ENCODE results near the gene SEMA3B.

Gene SEMA3B

DNA sequence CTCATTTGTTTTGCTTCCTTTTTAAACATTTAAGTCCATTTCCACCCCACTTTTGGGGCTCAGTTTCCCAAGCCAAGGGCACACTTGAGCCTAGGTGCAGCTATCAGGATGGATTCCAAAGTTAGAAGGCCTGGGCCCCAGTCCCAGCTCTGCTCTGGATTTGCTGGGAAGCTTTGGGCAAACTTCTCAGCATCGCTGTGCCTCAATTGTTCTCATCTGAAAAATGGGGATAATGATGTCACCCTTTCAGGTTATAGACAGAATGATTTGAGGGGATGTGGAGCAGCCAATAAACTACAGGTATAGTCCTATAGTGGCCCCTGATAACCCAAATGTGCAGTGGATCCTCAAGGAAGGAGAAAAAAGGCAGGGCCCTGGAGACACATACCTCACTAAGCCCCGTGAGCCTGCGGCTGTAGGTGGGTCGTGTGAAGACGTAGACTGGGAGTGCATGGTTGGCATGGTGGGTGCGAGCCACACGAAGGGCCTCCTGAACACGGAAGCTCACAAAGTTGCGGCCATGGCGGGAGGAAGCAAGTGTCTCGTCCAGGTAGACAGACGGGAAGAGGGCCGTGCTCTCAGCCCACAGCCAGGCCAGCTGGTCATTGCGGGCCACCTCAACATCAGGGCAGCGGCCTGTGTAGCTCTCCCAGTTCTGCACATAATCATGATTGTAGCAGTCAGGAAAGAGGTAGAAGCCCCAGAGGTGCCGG lies 50.4 kb downstream of the SEMA3B start:
- DNase-seq, result no peak

DNA sequence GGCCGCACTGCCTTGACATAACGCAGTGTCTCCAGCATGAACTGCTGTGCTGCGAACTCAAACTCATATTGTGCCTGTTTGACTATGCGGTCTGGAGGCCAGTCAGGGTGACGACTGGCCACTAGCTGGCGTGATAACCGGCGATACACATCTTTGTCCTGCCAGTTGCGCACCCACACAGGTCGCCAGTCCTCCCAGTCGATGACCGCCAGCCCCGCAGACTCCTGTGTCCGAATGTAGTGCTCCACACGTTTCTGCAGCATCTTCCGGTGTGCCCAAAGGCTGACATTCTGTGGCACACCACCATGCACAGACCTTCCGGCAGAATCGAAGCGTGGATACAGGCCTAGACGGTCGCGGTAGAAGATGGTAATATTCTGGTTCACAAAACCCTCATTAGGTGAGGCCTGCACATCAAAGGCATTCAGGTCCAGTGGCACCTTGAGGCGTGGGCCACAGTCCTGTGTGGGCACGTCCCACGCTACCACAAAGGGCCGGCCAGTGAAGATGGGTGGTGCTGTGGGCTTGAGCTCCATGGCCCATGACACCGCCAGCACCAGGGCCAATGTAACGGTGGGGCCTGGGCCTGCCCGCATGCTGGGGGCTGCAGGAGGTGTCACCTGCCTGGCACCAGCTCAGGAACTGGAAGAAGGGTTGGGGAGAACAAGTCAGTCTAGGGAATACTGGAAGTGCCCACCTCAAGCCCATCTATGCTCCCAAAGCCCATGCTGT lies 51.1 kb downstream of the SEMA3B start:
- no peak for DNase-seq

DNA sequence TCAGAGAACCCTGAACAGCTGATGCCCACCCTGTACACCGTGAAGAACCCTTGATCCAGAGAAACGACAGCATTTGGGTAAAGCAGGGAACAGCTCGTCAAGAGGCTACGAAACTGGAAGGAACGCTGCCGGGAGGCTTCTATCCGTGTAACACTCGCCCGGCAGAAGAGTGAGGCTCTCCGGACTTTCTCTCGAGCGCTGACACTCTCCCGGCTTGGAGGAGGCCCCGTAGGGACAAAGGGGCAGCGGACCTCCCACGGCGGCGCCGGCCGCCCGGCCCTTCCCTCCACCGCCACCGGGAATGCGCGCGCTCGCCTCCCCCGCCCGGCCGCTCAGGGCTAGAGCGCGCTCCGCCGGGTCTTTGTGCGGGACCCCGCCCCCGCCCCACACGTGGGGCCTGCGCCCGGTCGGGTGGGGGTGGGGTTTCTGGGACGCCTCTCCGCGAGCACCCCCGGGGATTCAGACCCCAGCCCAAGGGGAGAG lies 51.9 kb downstream of the SEMA3B start:
- DNase-seq, result peak; percentile 44

DNA sequence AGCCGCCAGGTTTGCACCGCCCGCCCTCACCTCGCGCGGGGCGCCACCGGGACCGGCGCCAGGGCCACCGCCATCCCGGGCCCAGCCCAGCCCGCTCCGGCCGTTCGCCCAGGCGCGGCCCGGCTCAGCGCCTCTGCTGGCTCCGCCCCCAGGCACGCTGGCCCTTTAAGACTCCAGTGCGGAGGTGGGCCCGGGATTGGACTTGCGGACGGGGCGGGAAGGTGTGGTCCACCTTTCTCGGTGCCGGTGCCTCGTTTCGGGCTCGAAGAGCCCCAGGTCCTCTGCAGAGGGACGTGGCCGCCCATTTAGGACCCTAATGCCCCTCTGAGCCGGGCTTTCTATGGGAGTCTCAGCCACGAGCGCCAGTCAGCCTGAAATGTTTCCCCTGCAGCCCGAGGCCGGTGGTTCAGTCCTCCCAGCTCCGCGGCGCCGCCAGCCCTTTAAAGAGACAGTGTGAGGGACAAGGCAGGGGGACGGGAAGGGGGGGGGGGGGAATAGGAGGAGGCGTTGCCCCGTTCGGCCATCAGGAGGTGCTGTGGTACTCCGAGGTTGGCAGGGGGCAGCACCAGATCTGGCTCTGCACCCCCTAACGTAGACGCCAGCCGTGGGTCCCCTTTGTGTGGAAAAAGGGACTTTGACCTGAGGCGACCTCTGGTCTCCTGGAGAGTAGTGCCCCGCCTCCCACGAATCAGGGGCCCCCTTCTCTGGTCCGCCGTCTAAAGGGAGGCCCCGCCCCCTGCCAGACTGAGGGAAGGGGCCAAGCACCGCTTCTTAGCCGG lies 52.6 kb downstream of the SEMA3B start:
- peak; percentile 84 for DNase-seq

DNA sequence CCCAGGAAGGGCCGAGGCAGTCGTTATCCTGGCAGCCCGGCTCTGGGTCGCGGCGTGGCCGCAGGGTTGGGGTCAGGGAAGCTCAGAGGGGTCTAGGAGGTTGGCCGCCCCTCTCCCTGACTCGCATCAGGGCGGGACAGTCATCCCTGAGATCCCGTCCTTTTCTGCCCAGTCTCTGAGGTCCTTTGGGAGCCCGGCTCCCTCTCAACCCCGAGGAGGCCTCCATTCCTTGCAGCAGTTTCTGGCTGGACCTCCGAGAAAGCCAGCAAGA lies 53.1 kb downstream of the SEMA3B start:
- no peak for DNase-seq

DNA sequence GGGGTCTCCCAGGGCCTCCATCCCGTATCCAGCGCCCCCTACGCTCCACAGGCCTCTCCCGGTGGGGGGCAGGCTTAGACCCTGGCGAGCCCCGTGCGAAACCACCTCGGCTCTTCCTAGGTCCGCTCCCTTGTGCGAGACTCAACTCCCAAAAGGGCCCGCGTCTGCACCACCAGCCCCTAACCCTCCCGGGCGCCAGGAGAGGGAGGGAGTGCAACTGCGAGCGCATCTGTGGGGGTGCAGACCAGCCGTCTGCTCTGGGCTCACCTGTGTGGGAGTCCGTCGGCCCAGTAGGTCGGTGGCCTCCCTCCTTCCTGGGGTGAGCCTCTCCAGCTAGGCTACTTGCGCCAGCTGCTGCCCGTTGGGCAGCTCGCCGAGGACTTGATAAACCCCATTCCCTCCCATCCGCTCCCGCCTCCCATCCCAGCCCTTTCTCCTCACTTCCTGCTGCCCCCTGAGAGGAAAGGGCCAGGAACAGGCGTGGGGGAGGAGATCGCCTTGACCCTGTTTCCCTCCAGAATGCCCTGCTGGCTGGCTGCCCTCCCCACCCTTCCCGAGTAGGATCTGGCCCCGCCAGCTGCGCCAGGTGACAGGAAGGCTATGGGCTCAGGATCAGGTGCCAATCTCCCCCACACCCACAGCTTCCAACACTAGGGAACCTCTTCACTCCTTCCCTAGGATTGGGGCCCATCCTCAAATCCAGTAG lies 53.6 kb downstream of the SEMA3B start, which contains the start of gene HYAL2:
Gene HYAL2 (minus strand): TSS at position 360 of the 706 bp plus-strand sequence. CDS start 2,256 bp downstream, outside the sequence.
- no peak for DNase-seq

DNA sequence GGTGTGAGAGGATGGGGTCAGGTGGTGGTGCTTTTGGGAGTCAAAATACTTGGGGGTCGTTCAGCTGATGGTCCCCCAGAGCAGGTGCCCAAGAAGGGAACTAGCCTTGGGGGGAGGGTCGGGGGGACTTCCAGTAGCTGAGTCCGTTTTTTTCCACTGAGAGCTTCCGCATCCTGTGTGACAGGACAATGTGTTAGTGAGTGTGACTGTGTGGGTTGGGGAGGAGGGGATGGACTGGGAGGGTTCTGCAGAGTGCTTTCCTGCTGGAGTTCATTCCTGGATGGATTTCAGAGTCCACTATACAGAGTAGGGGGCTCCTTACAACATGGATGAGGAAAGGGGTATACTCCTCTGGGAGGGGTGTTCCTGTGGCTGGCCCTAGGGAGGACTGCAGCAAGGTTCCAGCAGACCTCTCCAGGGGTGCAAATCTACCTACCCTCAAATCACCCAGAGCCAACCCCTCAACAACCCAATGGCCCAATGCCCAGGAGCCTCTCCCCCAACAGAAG lies 54.2 kb downstream of the SEMA3B start:
- no peak for DNase-seq

DNA sequence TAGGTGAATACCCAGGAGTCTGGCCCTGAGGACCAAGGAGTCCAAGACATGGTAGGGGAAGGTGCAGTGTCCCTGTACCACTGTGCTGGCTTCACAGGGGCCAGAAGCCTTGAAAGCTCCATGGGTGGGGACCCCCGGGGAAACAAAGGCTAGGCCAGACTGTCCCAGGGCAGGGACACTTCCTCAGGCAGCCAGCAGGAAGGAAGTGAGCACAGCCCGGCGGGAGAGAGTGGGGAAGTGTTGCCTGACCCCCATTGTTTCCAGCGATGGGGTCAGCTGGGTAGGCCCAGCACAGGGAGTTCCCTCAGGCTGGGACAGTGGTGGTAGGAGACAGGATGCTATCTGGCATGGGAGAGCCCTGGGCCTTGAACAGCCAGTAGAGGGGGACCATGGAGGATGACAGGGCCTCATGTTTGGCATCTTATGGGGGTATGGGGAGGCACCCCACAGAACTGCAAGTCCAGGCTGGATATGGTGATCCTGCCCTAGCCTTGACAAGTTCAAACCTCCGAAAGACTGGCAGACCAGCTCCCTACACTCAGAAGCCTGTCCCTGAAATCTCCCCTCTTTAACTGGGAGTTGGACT lies 54.8 kb downstream of the SEMA3B start:
- no peak for DNase-seq

DNA sequence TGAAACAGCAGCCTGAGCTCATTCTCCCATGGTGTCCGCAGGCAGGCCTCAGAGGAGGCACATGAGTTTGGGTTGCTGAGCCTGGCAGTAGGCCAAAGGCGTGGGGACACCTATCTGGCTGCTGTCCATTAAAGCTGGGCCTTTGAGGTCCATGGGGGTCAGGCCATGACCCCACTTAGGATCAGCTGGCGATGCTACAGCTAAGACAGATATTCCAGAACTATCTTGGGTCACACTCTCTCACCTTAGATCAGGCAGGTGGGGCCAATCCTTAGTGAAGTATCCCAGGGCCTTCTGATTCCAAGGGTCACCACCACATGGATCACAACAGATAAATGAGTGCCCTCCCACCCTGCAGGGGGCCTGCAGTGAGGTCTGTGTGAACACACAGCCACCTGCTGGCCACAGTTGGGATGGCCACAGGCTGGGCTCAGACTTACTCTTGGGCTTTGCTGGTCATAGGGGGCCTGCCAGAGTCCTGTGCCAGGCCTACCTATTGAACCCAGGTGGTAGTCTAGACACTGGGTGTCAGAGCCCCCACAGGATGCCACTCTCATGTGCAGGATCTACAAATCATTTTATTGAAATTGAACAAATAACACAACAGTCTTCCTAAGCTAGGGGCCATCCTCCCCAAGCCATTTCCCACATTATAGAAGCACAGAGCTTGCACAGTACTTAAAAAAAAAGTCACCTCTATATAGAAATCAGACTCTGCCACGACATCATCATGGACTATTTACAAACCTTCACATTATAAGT lies 55.6 kb downstream of the SEMA3B start:
- DNase-seq, result peak; percentile 22

DNA sequence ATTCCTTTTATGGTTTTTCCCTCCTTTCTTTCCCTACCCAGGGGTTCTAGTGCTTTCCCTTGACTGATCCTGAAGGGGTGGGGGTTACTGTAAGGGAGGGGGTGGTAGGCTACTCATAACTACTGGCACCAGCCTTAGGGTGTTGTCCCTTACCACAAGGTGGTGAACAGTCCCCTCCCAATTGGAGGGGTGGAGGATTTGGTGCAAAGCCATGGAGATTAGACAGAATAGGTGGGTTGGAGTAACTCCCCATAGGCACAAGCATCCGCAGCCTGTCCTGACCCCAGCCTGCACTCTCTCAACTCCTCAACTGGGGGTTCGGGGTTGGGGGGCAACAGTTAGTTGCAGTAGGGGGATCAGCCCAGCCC lies 56.1 kb downstream of the SEMA3B start:
- DNase-seq, result no peak

DNA sequence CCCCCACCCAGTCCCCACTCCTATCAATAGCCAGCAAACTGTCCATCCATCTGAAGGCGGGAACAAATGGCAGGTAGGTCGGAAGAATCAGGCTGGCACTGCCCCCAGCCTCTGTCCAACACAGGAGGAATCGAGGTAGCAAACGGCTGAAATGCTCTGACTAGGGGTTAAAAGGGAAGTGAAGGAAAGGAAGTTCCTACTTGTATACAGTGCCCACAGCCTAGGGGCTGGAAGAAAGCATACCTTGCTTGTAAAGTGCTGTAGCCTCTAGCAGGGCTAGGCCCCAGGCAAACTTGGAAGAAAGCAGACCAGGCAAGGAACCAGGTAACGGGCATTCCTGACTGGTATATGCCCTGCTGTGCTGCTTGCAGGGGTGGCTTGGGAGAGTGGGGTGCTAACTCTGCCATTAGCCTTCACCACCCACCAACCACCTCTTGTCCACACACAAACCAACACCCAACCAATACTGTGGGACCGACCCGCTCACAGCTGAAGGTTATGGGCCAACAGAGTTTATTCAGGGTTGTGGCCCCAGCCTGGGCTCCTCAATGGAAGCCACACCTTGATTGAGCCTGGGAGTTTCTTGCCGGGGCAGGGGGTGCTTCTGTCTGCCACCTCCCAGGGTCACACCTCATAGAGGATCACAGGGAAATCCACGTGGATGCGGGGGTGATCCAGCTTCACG lies 56.7 kb downstream of the SEMA3B start:
- DNase-seq, result no peak

DNA sequence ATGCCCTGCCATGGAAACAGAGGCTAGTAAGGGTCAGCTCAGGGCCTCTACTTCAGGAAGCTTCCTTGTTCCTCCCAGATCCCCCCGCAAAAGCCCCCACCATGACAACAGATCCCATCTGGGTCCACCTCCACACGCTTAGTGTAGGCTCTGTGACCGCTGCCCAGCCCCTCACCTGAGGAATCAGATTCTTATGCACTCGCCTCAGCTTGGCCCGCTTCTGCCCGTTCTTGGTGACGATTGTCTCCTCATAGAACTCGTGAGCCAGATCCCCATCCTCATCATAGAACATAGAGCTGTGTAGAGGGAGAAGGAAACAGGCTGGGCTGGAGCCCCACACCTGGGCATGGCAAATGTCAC lies 57.2 kb downstream of the SEMA3B start:
- DNase-seq, result no peak

DNA sequence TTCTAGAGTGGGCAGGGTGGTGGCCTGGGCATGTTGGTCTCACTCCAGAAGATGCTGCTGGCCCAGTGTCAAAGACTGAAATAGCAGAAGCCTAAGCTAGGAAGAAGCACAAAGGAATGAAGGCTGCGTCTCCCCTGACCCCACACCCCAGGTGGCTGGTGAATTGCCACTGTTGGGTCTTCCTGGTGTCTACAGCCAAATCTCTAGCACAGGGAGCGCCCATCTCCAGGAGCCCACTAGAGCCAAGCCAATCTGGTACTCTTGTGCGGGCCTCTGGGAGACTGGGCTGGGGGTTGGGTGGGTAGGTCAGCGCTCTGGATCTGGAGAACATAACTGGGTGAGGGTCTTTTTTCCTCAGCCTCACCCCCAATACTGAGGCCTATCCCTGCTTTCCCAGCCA lies 58.2 kb downstream of the SEMA3B start:
- no peak for DNase-seq

Data from NCI-H526 treated with DMSO at 0.1 percent for 48 hours (cell line).